GM10248 (cell line): Measurements from ENCODE around the gene CCDC86.

Source experiments
- CTCF ChIA-PET: fragments of 300-600 bp; sonication (Branson Sonifier 250); formaldehyde crosslinking; extraction: SDS; loops from one replicate; lab custom pipeline; 2021; ENCODE audit warnings: antibody characterized with exemption; lab: Yijun Ruan, JAX
- POLR2A ChIA-PET: fragments of 350-650 bp; sonication (Branson Sonifier 250); formaldehyde crosslinking; extraction: SDS; loops from one replicate; lab custom pipeline; 2020; ENCODE audit warnings: antibody characterized with exemption; lab: Yijun Ruan, JAX
- DNase-seq: peaks from one replicate; pipeline ENCODE4 v3.0.0; 2012; ENCODE audit errors: extremely low spot score
- TF ChIP-seq, protein P1 (sequence below): IDR thresholded peaks from 2 replicates; pipeline ENCODE4 v1.5.1; 2012; ENCODE audit warnings: mild to moderate bottlenecking, low read depth; ENCODE audit errors: extremely low read depth, missing control alignments, control extremely low read depth

Gene CCDC86, protein sequence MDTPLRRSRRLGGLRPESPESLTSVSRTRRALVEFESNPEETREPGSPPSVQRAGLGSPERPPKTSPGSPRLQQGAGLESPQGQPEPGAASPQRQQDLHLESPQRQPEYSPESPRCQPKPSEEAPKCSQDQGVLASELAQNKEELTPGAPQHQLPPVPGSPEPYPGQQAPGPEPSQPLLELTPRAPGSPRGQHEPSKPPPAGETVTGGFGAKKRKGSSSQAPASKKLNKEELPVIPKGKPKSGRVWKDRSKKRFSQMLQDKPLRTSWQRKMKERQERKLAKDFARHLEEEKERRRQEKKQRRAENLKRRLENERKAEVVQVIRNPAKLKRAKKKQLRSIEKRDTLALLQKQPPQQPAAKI

DNA sequence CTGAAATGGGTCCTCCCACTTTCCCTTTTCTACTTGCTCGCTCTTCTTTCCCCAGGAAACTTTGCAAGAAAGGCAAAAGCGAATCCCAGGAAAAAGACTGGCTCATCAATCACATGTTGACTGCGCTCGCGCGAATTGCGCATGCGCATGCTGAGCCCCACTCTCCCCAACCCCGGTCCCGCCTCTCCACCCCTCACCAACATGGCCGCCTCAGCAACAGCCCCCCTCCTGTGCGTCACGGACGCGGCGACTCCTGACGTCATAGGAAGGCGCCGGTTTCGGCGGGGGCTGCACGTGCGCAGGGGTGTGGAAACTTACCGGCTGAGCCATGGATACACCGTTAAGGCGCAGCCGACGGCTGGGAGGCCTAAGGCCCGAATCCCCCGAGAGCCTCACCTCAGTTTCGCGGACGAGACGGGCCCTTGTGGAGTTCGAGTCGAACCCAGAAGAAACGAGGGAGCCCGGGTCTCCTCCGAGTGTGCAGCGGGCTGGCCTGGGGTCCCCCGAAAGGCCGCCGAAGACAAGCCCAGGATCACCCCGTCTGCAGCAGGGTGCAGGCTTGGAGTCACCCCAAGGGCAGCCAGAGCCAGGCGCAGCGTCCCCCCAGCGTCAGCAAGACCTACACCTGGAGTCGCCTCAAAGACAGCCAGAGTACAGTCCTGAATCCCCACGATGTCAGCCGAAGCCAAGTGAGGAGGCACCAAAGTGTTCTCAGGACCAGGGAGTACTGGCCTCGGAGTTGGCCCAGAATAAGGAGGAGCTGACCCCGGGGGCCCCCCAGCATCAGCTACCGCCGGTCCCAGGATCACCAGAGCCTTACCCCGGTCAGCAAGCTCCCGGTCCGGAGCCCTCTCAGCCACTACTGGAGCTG is at the start of gene CCDC86:
CCDC86 (plus strand) TSS at position 317 of the 871 bp plus-strand sequence; CDS start at position 329, 12 bp downstream.
- TF ChIP-seq, protein P1, sequence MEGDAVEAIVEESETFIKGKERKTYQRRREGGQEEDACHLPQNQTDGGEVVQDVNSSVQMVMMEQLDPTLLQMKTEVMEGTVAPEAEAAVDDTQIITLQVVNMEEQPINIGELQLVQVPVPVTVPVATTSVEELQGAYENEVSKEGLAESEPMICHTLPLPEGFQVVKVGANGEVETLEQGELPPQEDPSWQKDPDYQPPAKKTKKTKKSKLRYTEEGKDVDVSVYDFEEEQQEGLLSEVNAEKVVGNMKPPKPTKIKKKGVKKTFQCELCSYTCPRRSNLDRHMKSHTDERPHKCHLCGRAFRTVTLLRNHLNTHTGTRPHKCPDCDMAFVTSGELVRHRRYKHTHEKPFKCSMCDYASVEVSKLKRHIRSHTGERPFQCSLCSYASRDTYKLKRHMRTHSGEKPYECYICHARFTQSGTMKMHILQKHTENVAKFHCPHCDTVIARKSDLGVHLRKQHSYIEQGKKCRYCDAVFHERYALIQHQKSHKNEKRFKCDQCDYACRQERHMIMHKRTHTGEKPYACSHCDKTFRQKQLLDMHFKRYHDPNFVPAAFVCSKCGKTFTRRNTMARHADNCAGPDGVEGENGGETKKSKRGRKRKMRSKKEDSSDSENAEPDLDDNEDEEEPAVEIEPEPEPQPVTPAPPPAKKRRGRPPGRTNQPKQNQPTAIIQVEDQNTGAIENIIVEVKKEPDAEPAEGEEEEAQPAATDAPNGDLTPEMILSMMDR, result no peak
- ChIA-PET CTCF (interaction anchor here (1.0 to 4.6 kb wide), 9 partner anchors 9 to 79 kb away, joined by 3 to 42 read pairs (median 3); no protein-coding TSS in a partner anchor), POLR2A (interaction anchor here (0.6 kb wide), 1 partner anchor 1211 kb away, joined by 6 read pairs; no protein-coding TSS in a partner anchor)
- peak; percentile 100 for DNase-seq

DNA sequence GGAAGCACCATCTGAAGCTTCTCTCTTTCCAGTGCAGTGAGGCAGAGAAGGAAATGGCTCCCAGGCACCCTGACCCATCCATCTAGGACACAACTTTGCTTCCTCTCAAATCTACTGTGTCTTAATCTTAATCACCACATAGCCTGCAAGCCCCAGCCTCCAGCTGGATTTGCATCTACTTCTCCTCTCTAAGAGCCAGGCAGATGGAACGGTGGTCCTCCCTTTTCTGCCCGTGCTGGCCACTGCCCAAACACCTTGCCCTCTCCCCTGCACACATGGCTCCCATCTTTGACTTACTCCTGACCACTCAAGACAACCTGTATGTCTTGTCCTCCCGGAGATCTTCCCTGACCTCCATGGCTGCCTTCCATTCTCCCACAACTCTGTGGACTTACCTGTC is 49.4 kb upstream of the CCDC86 start:
- TF ChIP-seq, protein P1, result no peak
- ChIA-PET POLR2A (no interaction called here), CTCF (interaction anchor here (1.0 to 2.8 kb wide), 4 partner anchors 10 to 32 kb away, joined by 3 to 14 read pairs (median 8); no protein-coding TSS in a partner anchor)
- no peak for DNase-seq

DNA sequence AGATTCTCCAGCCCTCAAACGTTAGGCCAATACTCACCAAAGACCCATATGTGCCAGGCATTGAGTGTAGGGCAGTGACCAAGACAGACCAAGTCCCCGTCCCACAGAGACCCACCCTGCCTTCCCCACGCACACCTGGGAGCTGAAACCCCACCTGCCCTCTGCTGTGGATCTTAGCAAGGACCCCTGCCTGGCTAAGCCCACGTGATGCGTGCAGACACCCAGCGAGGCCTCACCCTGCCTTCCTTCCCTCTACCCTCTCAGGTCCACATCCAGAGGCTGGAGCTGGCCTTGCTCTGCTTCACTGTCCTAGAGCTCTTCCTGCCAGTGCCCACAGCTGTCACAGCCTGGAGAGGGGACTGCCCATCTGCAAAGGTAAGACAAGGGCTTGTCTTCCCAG is 46.6 kb upstream of the CCDC86 start:
- TF ChIP-seq, protein P1, result no peak
- POLR2A ChIA-PET, result no interaction called here
- no peak for DNase-seq
- CTCF ChIA-PET, result interaction anchor here (1.4 kb wide), 1 partner anchor 31 kb away, joined by 3 read pairs; no protein-coding TSS in a partner anchor

DNA sequence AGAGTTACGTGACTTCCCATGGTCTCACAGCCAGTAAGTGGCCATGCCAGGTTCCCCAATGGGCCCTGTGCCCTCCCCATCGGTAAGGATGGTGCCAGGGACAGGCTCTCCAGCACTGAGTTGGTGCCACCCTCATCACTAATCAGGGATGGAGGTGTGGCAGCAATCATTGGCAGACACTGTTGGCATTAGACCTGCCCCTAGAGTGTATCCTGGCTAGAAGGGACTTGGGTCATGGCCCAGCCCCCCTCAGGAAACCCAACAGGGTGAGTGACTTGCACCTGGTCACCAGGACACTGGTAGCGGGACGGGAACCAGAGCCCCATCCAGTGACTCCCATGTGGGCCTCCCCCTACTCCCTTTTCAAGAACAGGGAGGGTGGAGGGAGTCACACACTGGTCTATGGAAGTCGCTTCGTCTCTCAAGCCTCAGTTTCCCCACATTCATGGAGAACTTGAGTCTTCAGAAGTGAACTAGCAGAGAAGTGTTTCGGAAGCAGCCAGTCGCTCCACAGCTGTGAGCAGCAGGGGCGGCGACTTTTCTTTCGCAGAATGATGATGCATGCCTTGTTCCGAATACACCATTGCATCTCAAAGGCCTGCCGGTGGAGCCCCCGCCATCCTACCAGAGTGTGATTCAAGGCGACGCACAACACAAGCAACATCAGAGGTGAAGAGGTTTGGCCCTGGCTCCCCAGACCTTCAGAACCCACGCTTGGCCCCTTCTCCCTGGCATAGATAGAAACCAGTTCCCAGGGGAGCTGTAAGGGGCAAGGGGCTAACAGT is 43.9 kb upstream of the CCDC86 start:
- DNase-seq, result no peak
- ChIA-PET CTCF (interaction anchor here (1.4 to 1.6 kb wide), 5 partner anchors 12 to 101 kb away, joined by 3 to 5 read pairs (median 4); no protein-coding TSS in a partner anchor), POLR2A (no interaction called here)

DNA sequence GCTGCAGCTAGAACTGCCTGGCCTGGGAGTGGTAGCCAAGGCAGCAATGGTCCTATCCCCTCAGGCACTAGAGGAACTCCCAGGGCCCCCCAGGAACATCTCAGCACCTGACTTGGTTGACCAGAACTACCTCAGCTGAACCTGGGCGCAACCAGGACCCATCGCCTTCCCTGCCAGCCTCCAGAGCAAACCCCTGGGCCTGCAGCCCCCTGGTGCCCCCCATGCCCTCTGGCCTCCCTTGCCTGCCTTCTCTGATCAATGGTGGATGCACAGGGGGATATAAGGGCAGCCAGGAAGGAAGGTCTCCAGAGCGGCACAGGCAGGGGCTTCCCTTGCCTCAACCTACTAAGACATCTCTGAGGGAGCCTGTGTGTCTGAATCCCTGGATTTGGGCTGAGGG is 43.3 kb upstream of the CCDC86 start:
- POLR2A ChIA-PET, result no interaction called here
- TF ChIP-seq, protein P1, result no peak
- no peak for DNase-seq
- CTCF ChIA-PET, result interaction anchor here (1.4 to 1.7 kb wide), 4 partner anchors 12 to 33 kb away, joined by 3 to 7 read pairs (median 4); no protein-coding TSS in a partner anchor

More for the DNA sequence above, 43.9 kb upstream of the CCDC86 start:
- TF ChIP-seq, protein P1, result no peak
